GM12872 (cell line): ENCODE data around the gene TRAK2.

ENCODE experiments used
- CTCF ChIP-seq: IDR thresholded peaks from 3 replicates; pipeline ENCODE4 v1.5.1; 2011; ENCODE audit warnings: low read depth, mild to moderate bottlenecking, low read length, moderate library complexity; ENCODE audit not compliant: insufficient read depth

Gene TRAK2

GRCh38 chr2:201447086-201447485, 4.2 kb downstream of the TRAK2 start:
- no peak for TF ChIP-seq CTCF

- TF ChIP-seq CTCF: no peak
These were observed 6.4 kb downstream of the TRAK2 start for GRCh38 chr2:201444746-201445465.

GRCh38 chr2:201441409-201441808, 9.8 kb downstream of the TRAK2 start:
- TF ChIP-seq CTCF: no peak

GRCh38 chr2:201440182-201440581, 11.1 kb downstream of the TRAK2 start:
- TF ChIP-seq CTCF: no peak

- TF ChIP-seq CTCF: no peak
These were observed 15.1 kb downstream of the TRAK2 start for GRCh38 chr2:201436141-201436540.

- no peak for TF ChIP-seq CTCF
These were observed 17.8 kb downstream of the TRAK2 start for GRCh38 chr2:201433394-201433995.

GRCh38 chr2:201432621-201433393, 18.5 kb downstream of the TRAK2 start:
- no peak for TF ChIP-seq CTCF
